Right lobe of liver (tissue), 4 donors: Measurements from ENCODE around the gene IPCEF1.

Experiments used
- CTCF ChIP-seq, 4 donors: fragments of 200-600 bp in 3 of 4; fragments of 450-650 bp in 1 of 4; IDR thresholded peaks; one replicate each; pipeline versions ENCODE4 v1.5.1 to v1.8.0; 2016 to 2022; ENCODE audit warnings: antibody characterized with exemption in 4 of 4, mild to moderate bottlenecking in 2 of 4
- POLR2A ChIP-seq: fragments of 450-650 bp; IDR thresholded peaks from one replicate; pipeline ENCODE4 v1.6.1; 2017; ENCODE audit warnings: antibody characterized with exemption, mild to moderate bottlenecking
- donor health status: DM: no; HTN: no; CAD: no.
- donor health status: DM: no; HTN: no; CAD: no.
- donor health status: DM: no; HTN: yes; CAD: no.

GRCh38 chr6:154386848-154387717 is 30.5 kb upstream of the IPCEF1 start:
- no peak for TF ChIP-seq CTCF (IDR thresholded peaks at IDR 0.05)
- no peak for TF ChIP-seq POLR2A
